SK-N-MC (cell line): ENCODE results near the gene TGM6.

Experiments used
- EZH2 ChIP-seq: fragments of 200-600 bp; sonication (generic); IDR thresholded peaks from one replicate; pipeline ENCODE4 v1.6.1; 2017; ENCODE audit warnings: antibody characterized with exemption
- FOXP2 ChIP-seq: optimal IDR thresholded peaks from 2 replicates; pipeline ENCODE3; 2011; ENCODE audit warnings: mild to moderate bottlenecking, moderate library complexity; ENCODE audit not compliant: insufficient read depth; ENCODE audit errors: extremely low read length, control extremely low read depth
- POLR2AphosphoS5 ChIP-seq: IDR thresholded peaks from 2 replicates; pipeline ENCODE4 v1.6.1; 2012; ENCODE audit warnings: mild to moderate bottlenecking, low read depth, low read length, borderline replicate concordance

DNA sequence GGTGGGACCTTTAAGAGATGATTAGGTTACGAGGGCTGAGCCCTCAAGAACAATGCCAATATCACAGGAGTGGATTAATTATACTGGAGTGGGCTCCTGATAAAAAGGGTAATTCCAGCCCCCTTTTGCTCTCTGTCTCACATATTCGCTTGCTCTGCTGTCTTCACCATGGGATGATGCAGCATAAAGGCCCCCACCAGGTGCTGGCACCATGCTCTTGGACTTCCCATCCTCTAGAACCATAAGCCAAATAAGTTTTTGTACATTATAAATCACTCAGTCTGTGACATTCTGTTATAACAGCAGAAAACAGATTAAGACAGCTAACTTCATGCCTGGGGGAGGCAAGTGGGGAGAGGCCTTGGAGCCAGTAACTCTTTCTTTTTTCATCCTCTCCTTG lies 99.7 kb downstream of the TGM6 start:
- TF ChIP-seq EZH2 (no peak), POLR2AphosphoS5 (no peak), FOXP2 (no peak)
